MM.1S (cell line): ENCODE measurements around the gene FOXC1.

ENCODE experiments used
- DNase-seq: peaks from one replicate; pipeline ENCODE4 v3.0.0-alpha.2; 2015
- H2AFZ ChIP-seq: fragments of 300-600 bp; sonication (generic); 2 replicates; pipeline ENCODE4 v1.6.0; 2016; ENCODE audit warnings: antibody characterized with exemption, low read length
- H3F3A ChIP-seq: fragments of 300-600 bp; sonication (generic); 2 replicates; pipeline ENCODE4 v1.6.1; 2016; ENCODE audit warnings: mild to moderate bottlenecking, antibody characterized with exemption, low read length, moderate library complexity, mixed read lengths; ENCODE audit not compliant: insufficient read depth
- H3K27ac ChIP-seq: fragments of 300-600 bp; sonication (generic); 2 replicates; pipeline ENCODE4 v1.5.1; 2016; ENCODE audit warnings: mild to moderate bottlenecking, low read length
- H3K27me3 ChIP-seq: fragments of 300-600 bp; sonication (generic); replicated peaks from 2 replicates; pipeline ENCODE4 v1.6.0; 2016; ENCODE audit warnings: low read length; ENCODE audit not compliant: insufficient read depth
- H3K36me3 ChIP-seq: fragments of 300-600 bp; sonication (generic); replicated peaks from 2 replicates; pipeline ENCODE4 v1.6.1; 2016; ENCODE audit warnings: mild to moderate bottlenecking, low read length, mixed read lengths; ENCODE audit not compliant: insufficient read depth
- H3K4me1 ChIP-seq: fragments of 300-600 bp; sonication (generic); 2 replicates; pipeline ENCODE4 v1.6.1; 2016; ENCODE audit warnings: low read length, mixed read lengths
- H3K4me2 ChIP-seq: fragments of 300-600 bp; sonication (generic); 2 replicates; pipeline ENCODE4 v1.6.0; 2016; ENCODE audit warnings: low read depth, low read length
- H3K4me3 ChIP-seq: fragments of 300-600 bp; sonication (generic); 2 replicates; pipeline ENCODE4 v1.5.1; 2016; ENCODE audit warnings: low read length, mixed read lengths
- H3K79me2 ChIP-seq: fragments of 300-600 bp; sonication (generic); 2 replicates; pipeline ENCODE4 v1.6.1; 2016; ENCODE audit warnings: mixed run types, low read length, mixed read lengths
- H3K9ac ChIP-seq: fragments of 300-600 bp; sonication (generic); 2 replicates; pipeline ENCODE4 v1.6.1; 2016; ENCODE audit warnings: low read length, mixed read lengths
- H3K9me2 ChIP-seq: fragments of 300-600 bp; sonication (generic); replicated peaks from 2 replicates; pipeline ENCODE4 v1.6.1; 2016; ENCODE audit warnings: mild to moderate bottlenecking, low read length, mixed read lengths; ENCODE audit not compliant: insufficient read depth
- H3K9me3 ChIP-seq: fragments of 300-600 bp; sonication (generic); replicated peaks from 2 replicates; pipeline ENCODE4 v1.6.1; 2016; ENCODE audit warnings: mild to moderate bottlenecking, low read length, mixed read lengths; ENCODE audit not compliant: insufficient read depth
- H4K20me1 ChIP-seq: fragments of 300-600 bp; sonication (generic); 2 replicates; pipeline ENCODE4 v1.6.1; 2016; ENCODE audit warnings: mild to moderate bottlenecking, low read length, moderate library complexity, mixed read lengths; ENCODE audit not compliant: insufficient read depth
- EZH2 ChIP-seq: fragments of 300-600 bp; sonication (generic); optimal IDR thresholded peaks from 2 replicates; pipeline ENCODE3; 2017; ENCODE audit warnings: low read depth, mild to moderate bottlenecking, antibody characterized with exemption, low read length, mixed read lengths
- EZH2phosphoT487 ChIP-seq: fragments of 300-600 bp; sonication (generic); IDR thresholded peaks from 2 replicates; pipeline ENCODE4 v1.6.1; 2018; ENCODE audit warnings: antibody characterized with exemption, low read length
- TF ChIP-seq, protein P1 (sequence below): fragments of 300-600 bp; sonication (generic); IDR thresholded peaks from 2 replicates; pipeline ENCODE4 v1.5.1; 2016; ENCODE audit warnings: antibody characterized with exemption, low read length, mixed read lengths

Gene FOXC1

GRCh38 chr6:1562171-1562955 lies 47.4 kb upstream of the FOXC1 start:
- Histone ChIP-seq H2AFZ (no peak overlapping the region), H3K36me3 (no peaks in the 10 kb centered on the region), H3K27ac (no peak overlapping the region), H3K9me2 (no peaks in the 10 kb centered on the region), H4K20me1 (no peaks in the 10 kb centered on the region), H3K9ac (no peak overlapping the region), H3K4me2 (no peak overlapping the region), H3K79me2 (no peaks in the 10 kb centered on the region), H3K4me3 (no peak overlapping the region), H3K9me3 (no peaks in the 10 kb centered on the region), H3K4me1 (no peaks in the 10 kb centered on the region), H3K27me3 (no peaks in the 10 kb centered on the region), H3F3A (no peaks in the 10 kb centered on the region)
- no peak for DNase-seq
- TF ChIP-seq EZH2phosphoT487 (no peak), EZH2 (no peak)
- TF ChIP-seq, protein P1, sequence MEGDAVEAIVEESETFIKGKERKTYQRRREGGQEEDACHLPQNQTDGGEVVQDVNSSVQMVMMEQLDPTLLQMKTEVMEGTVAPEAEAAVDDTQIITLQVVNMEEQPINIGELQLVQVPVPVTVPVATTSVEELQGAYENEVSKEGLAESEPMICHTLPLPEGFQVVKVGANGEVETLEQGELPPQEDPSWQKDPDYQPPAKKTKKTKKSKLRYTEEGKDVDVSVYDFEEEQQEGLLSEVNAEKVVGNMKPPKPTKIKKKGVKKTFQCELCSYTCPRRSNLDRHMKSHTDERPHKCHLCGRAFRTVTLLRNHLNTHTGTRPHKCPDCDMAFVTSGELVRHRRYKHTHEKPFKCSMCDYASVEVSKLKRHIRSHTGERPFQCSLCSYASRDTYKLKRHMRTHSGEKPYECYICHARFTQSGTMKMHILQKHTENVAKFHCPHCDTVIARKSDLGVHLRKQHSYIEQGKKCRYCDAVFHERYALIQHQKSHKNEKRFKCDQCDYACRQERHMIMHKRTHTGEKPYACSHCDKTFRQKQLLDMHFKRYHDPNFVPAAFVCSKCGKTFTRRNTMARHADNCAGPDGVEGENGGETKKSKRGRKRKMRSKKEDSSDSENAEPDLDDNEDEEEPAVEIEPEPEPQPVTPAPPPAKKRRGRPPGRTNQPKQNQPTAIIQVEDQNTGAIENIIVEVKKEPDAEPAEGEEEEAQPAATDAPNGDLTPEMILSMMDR, result no peak

- Histone ChIP-seq H3K36me3 (no peaks in the 10 kb centered on the region), H3K27ac (no peak overlapping the region), H3F3A (no peaks in the 10 kb centered on the region), H4K20me1 (no peaks in the 10 kb centered on the region), H3K79me2 (no peaks in the 10 kb centered on the region), H3K4me2 (no peak overlapping the region), H3K27me3 (no peaks in the 10 kb centered on the region), H3K9me2 (no peaks in the 10 kb centered on the region), H2AFZ (no peak overlapping the region), H3K9ac (no peak overlapping the region), H3K4me1 (no peaks in the 10 kb centered on the region), H3K4me3 (no peak overlapping the region), H3K9me3 (no peaks in the 10 kb centered on the region)
- TF ChIP-seq EZH2, result no peak
- TF ChIP-seq, protein P1, result no peak
- no peak for DNase-seq
Observed at GRCh38 chr6:1569377-1569776, 40.3 kb upstream of the FOXC1 start.

GRCh38 chr6:1570848-1571247 lies 38.9 kb upstream of the FOXC1 start:
- no peak for DNase-seq
- Histone ChIP-seq H4K20me1 (no peaks in the 10 kb centered on the region), H3K4me1 (no peaks in the 10 kb centered on the region), H3K4me3 (no peak overlapping the region), H3K79me2 (no peaks in the 10 kb centered on the region), H3F3A (no peaks in the 10 kb centered on the region), H3K9me3 (no peaks in the 10 kb centered on the region), H3K27me3 (no peaks in the 10 kb centered on the region), H3K9ac (no peak overlapping the region), H2AFZ (no peak overlapping the region), H3K27ac (no peak overlapping the region), H3K36me3 (no peaks in the 10 kb centered on the region), H3K9me2 (no peaks in the 10 kb centered on the region), H3K4me2 (no peak overlapping the region)
- TF ChIP-seq, protein P1, result no peak
- no peak for TF ChIP-seq EZH2
- TF ChIP-seq EZH2phosphoT487, result no peak
